ENCODE measurements around the gene TIAM1. TPM values are rescaled to one million over a fixed set of nuclear protein-coding genes. Genes with fewer than 3 reads are reported as not detected.

TIAM1 gene
- total and polyA plus RNA-seq, 4 donors, result 3.5 to 58.0 (median 11.8) TPM

GRCh38 chr21:31098576-31099005 is 245.5 kb downstream of the TIAM1 start:
- no peaks in the 10 kb centered on the region for H3K36me3 ChIP-seq (ENCODE audit: control insufficient read depth in 4 of 4, insufficient read depth in 4 of 4, low read length in 4 of 4)
- peak; percentile 58 for ATAC-seq (ENCODE audit: insufficient read depth, low FRiP score)
- H3K4me1 ChIP-seq (ENCODE audit: control insufficient read depth in 5 of 5, insufficient read depth in 5 of 5, low read length in 5 of 5), result peaks cover 0 to 1% (median 0%) of the 10 kb centered on the region in 5 donors
- WGBS, 2 donors, result 12% methylated on average over 23 of the region's 23 CpGs
- TF ChIP-seq, protein P1, sequence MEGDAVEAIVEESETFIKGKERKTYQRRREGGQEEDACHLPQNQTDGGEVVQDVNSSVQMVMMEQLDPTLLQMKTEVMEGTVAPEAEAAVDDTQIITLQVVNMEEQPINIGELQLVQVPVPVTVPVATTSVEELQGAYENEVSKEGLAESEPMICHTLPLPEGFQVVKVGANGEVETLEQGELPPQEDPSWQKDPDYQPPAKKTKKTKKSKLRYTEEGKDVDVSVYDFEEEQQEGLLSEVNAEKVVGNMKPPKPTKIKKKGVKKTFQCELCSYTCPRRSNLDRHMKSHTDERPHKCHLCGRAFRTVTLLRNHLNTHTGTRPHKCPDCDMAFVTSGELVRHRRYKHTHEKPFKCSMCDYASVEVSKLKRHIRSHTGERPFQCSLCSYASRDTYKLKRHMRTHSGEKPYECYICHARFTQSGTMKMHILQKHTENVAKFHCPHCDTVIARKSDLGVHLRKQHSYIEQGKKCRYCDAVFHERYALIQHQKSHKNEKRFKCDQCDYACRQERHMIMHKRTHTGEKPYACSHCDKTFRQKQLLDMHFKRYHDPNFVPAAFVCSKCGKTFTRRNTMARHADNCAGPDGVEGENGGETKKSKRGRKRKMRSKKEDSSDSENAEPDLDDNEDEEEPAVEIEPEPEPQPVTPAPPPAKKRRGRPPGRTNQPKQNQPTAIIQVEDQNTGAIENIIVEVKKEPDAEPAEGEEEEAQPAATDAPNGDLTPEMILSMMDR (IDR thresholded peaks at IDR 0.05; ENCODE audit: control extremely low read depth, extremely low read depth), result peak; percentile 82
- H3K27me3 ChIP-seq (ENCODE audit: control insufficient read depth in 3 of 3, insufficient read depth in 3 of 3, low read length in 2 of 3), result no peaks in the 10 kb centered on the region
- no peak overlapping the region for H3K27ac ChIP-seq (ENCODE audit: low read depth in 1 of 2, low read length in 1 of 2)
- peak; percentile 68 to 77 (median 71) for DNase-seq
- H3K4me3 ChIP-seq, result no peak overlapping the region
- no peaks in the 10 kb centered on the region for H3K9me3 ChIP-seq (ENCODE audit: control insufficient read depth in 4 of 4, insufficient read depth in 3 of 4, low read length in 3 of 4)
- H3K9ac ChIP-seq (ENCODE audit: insufficient read depth in 1 of 2, low read length in 2 of 2), result no peak overlapping the region

GRCh38 chr21:31092832-31093625 is 251.0 kb downstream of the TIAM1 start:
- Histone ChIP-seq H3K27ac (ENCODE audit: low read depth in 1 of 2, low read length in 1 of 2) (no peak overlapping the region), H3K4me1 (ENCODE audit: control insufficient read depth in 5 of 5, insufficient read depth in 5 of 5, low read length in 5 of 5) (no peaks in the 10 kb centered on the region), H3K9me3 (ENCODE audit: control insufficient read depth in 4 of 4, insufficient read depth in 3 of 4, low read length in 3 of 4) (no peaks in the 10 kb centered on the region), H3K9ac (ENCODE audit: insufficient read depth in 1 of 2, low read length in 2 of 2) (no peak overlapping the region), H3K4me3 (no peak overlapping the region), H3K36me3 (ENCODE audit: control insufficient read depth in 4 of 4, insufficient read depth in 4 of 4, low read length in 4 of 4) (no peaks in the 10 kb centered on the region), H3K27me3 (ENCODE audit: control insufficient read depth in 3 of 3, insufficient read depth in 3 of 3, low read length in 2 of 3) (no peaks in the 10 kb centered on the region)
- TF ChIP-seq, protein P1 (IDR thresholded peaks at IDR 0.05; ENCODE audit: control extremely low read depth, extremely low read depth), result no peak
- 85 to 96% methylated on average over 7 of the region's 7 CpGs for WGBS, 2 donors
- ATAC-seq (ENCODE audit: insufficient read depth, low FRiP score) (no peak), DNase-seq (no peak)

- no peak overlapping the region for H3K27ac ChIP-seq (ENCODE audit: low read depth in 1 of 2, low read length in 1 of 2)
- no peaks in the 10 kb centered on the region for H3K4me1 ChIP-seq (ENCODE audit: control insufficient read depth in 5 of 5, insufficient read depth in 5 of 5, low read length in 5 of 5)
- no peaks in the 10 kb centered on the region for H3K9me3 ChIP-seq (ENCODE audit: control insufficient read depth in 4 of 4, insufficient read depth in 3 of 4, low read length in 3 of 4)
- no peak overlapping the region for H3K9ac ChIP-seq (ENCODE audit: insufficient read depth in 1 of 2, low read length in 2 of 2)
- no peaks in the 10 kb centered on the region for H3K27me3 ChIP-seq (ENCODE audit: control insufficient read depth in 3 of 3, insufficient read depth in 3 of 3, low read length in 2 of 3)
- no peaks in the 10 kb centered on the region for H3K36me3 ChIP-seq (ENCODE audit: control insufficient read depth in 4 of 4, insufficient read depth in 4 of 4, low read length in 4 of 4)
- H3K4me3 ChIP-seq, result no peak overlapping the region
- TF ChIP-seq, protein P1 (IDR thresholded peaks at IDR 0.05; ENCODE audit: control extremely low read depth, extremely low read depth), result no peak
- ATAC-seq (ENCODE audit: insufficient read depth, low FRiP score) (no peak), DNase-seq (no peak)
Observed at GRCh38 chr21:31090376-31090775, 253.7 kb downstream of the TIAM1 start.

GRCh38 chr21:31088474-31088751 is 255.6 kb downstream of the TIAM1 start:
- no peaks in the 10 kb centered on the region for H3K4me1 ChIP-seq (ENCODE audit: control insufficient read depth in 5 of 5, insufficient read depth in 5 of 5, low read length in 5 of 5)
- no peak for DNase-seq
- WGBS, 2 donors, result 84 to 86% methylated on average over 26 to 29 of the region's 29 CpGs
- H3K4me3 ChIP-seq, result no peak overlapping the region
- H3K27me3 ChIP-seq (ENCODE audit: control insufficient read depth in 3 of 3, insufficient read depth in 3 of 3, low read length in 2 of 3), result no peaks in the 10 kb centered on the region
- H3K36me3 ChIP-seq (ENCODE audit: control insufficient read depth in 4 of 4, insufficient read depth in 4 of 4, low read length in 4 of 4), result no peaks in the 10 kb centered on the region
- no peak overlapping the region for H3K27ac ChIP-seq (ENCODE audit: low read depth in 1 of 2, low read length in 1 of 2)
- no peak for ATAC-seq (ENCODE audit: insufficient read depth, low FRiP score)
- H3K9ac ChIP-seq (ENCODE audit: insufficient read depth in 1 of 2, low read length in 2 of 2), result no peak overlapping the region
- TF ChIP-seq, protein P1 (IDR thresholded peaks at IDR 0.05; ENCODE audit: control extremely low read depth, extremely low read depth), result no peak
- H3K9me3 ChIP-seq (ENCODE audit: control insufficient read depth in 4 of 4, insufficient read depth in 3 of 4, low read length in 3 of 4), result no peaks in the 10 kb centered on the region

Measured in lung (tissue), 12 donors.